Loucy (cell line): ENCODE data around the gene MICAL2.

Source experiments
- H2AFZ ChIP-seq: fragments of 200-600 bp; sonication (generic); 2 replicates; pipeline ENCODE4 v1.6.0; 2016; ENCODE audit warnings: antibody characterized with exemption, mild to moderate bottlenecking, low read length, moderate library complexity
- H3F3A ChIP-seq: fragments of 200-600 bp; 2 replicates; pipeline ENCODE4 v1.6.0; 2016; ENCODE audit warnings: antibody characterized with exemption, low read depth, mild to moderate bottlenecking
- H3K27me3 ChIP-seq: fragments of 200-600 bp; sonication (generic); 2 replicates; pipeline ENCODE4 v1.6.1; 2014; ENCODE audit warnings: low read length, mild to moderate bottlenecking; ENCODE audit not compliant: insufficient read depth, poor library complexity, severe bottlenecking
- H3K36me3 ChIP-seq: fragments of 200-600 bp; sonication (generic); 2 replicates; pipeline ENCODE4 v1.6.1; 2016; ENCODE audit warnings: low read length; ENCODE audit not compliant: insufficient read depth
- H3K4me1 ChIP-seq: fragments of 200-600 bp; sonication (generic); 2 replicates; pipeline ENCODE4 v1.5.1; 2014; ENCODE audit warnings: low read length, mild to moderate bottlenecking; ENCODE audit not compliant: insufficient read depth, poor library complexity, severe bottlenecking
- H3K4me2 ChIP-seq: fragments of 200-600 bp; sonication (generic); 2 replicates; pipeline ENCODE4 v1.6.0; 2014; ENCODE audit warnings: antibody characterized with exemption, low read length, low read depth, mild to moderate bottlenecking; ENCODE audit not compliant: poor library complexity, severe bottlenecking
- H3K4me3 ChIP-seq: fragments of 200-600 bp; sonication (generic); 2 replicates; pipeline ENCODE4 v1.5.1; 2014; ENCODE audit warnings: low read length, mild to moderate bottlenecking, mixed read lengths; ENCODE audit not compliant: poor library complexity, severe bottlenecking
- H3K79me2 ChIP-seq: fragments of 200-600 bp; sonication (generic); 2 replicates; pipeline ENCODE4 v1.6.1; 2014; ENCODE audit warnings: low read length; ENCODE audit not compliant: insufficient read depth
- H3K9ac ChIP-seq: fragments of 200-600 bp; sonication (generic); 2 replicates; pipeline ENCODE4 v1.6.0; 2014; ENCODE audit warnings: mild to moderate bottlenecking, low read depth, low read length, moderate library complexity; ENCODE audit not compliant: poor library complexity, severe bottlenecking
- H3K9me2 ChIP-seq: fragments of 200-600 bp; sonication (generic); replicated peaks from 2 replicates; pipeline ENCODE4 v1.6.1; 2016; ENCODE audit warnings: low read depth, low read length, mixed read lengths
- H3K9me3 ChIP-seq: fragments of 200-600 bp; sonication (generic); 2 replicates; pipeline ENCODE4 v1.6.1; 2014; ENCODE audit warnings: mild to moderate bottlenecking, antibody characterized with exemption, low read length, low read depth; ENCODE audit not compliant: insufficient read depth
- H4K20me1 ChIP-seq: fragments of 200-600 bp; sonication (generic); 2 replicates; pipeline ENCODE4 v1.6.0; 2014; ENCODE audit warnings: antibody characterized with exemption, low read length, mild to moderate bottlenecking; ENCODE audit not compliant: insufficient read depth, poor library complexity, severe bottlenecking
- CTCF ChIP-seq: fragments of 200-600 bp; sonication (generic); conservative IDR thresholded peaks from 2 replicates; pipeline ENCODE4 v1.5.1; 2014; ENCODE audit warnings: mild to moderate bottlenecking, antibody characterized with exemption, low read length
- EZH2phosphoT487 ChIP-seq: fragments of 200-600 bp; IDR thresholded peaks from 2 replicates; pipeline ENCODE4 v1.6.1; 2018; ENCODE audit warnings: antibody characterized with exemption, mild to moderate bottlenecking, moderate library complexity, borderline replicate concordance

Gene MICAL2

GRCh38 chr11:12110201-12110713, at the start of gene MICAL2:
Gene MICAL2 (plus strand): TSS chr11:12110590. CDS start chr11:12162156, 51,566 bp downstream.
- H3K79me2 ChIP-seq = no peaks in the 10 kb centered on the region
- H2AFZ ChIP-seq = peak within 1 kb of the TSS; percentile 72
- no peaks in the 10 kb centered on the region for H3K27me3 ChIP-seq
- H3K4me1 ChIP-seq = peaks cover 21% of the 10 kb centered on the region
- peak within 1 kb of the TSS; percentile 14 for H3K9ac ChIP-seq
- H3K4me2 ChIP-seq = peak within 1 kb of the TSS; percentile 71
- TF ChIP-seq EZH2phosphoT487 (no peak), CTCF (no peak)
- H3K9me2 ChIP-seq = no peaks in the 10 kb centered on the region
- peak within 1 kb of the TSS; percentile 68 for H3K4me3 ChIP-seq
- H3K9me3 ChIP-seq = no peaks in the 10 kb centered on the region
- no peaks in the 10 kb centered on the region for H4K20me1 ChIP-seq
- H3F3A ChIP-seq = no peaks in the 10 kb centered on the region
- H3K36me3 ChIP-seq = no peaks in the 10 kb centered on the region

- Histone ChIP-seq H3K79me2 (no peaks in the 10 kb centered on the region), H3K9me3 (peaks cover 4% of the 10 kb centered on the region; the same call in 1 of the 2 replicates), H3K4me3 (peak overlapping the region; percentile 53), H3K4me1 (peaks cover 27% of the 10 kb centered on the region), H3K9me2 (no peaks in the 10 kb centered on the region), H2AFZ (peak overlapping the region; percentile 72), H3F3A (no peaks in the 10 kb centered on the region; the same call in 1 of the 2 replicates), H3K4me2 (peak overlapping the region; percentile 62), H3K36me3 (no peaks in the 10 kb centered on the region), H4K20me1 (no peaks in the 10 kb centered on the region), H3K27me3 (no peaks in the 10 kb centered on the region), H3K9ac (peak overlapping the region; percentile 34)
- TF ChIP-seq EZH2phosphoT487 (no peak), CTCF (no peak)
These were observed 48.4 kb upstream of the MICAL2 start for GRCh38 chr11:12061851-12062560.

- Histone ChIP-seq H3K9me2 (no peaks in the 10 kb centered on the region), H3F3A (no peaks in the 10 kb centered on the region; the same call in 1 of the 2 replicates), H2AFZ (no peak overlapping the region), H3K79me2 (no peaks in the 10 kb centered on the region), H3K4me2 (no peak overlapping the region), H4K20me1 (no peaks in the 10 kb centered on the region), H3K36me3 (no peaks in the 10 kb centered on the region), H3K9me3 (no peaks in the 10 kb centered on the region), H3K4me1 (peaks cover 34% of the 10 kb centered on the region), H3K27me3 (no peaks in the 10 kb centered on the region), H3K4me3 (no peak overlapping the region), H3K9ac (no peak overlapping the region)
- TF ChIP-seq EZH2phosphoT487 (no peak), CTCF (no peak)
These were observed 47.1 kb upstream of the MICAL2 start for GRCh38 chr11:12063251-12063650.
